A549 (cell line): ENCODE results near the gene CST4. TPM values are rescaled to one million over a fixed set of nuclear protein-coding genes. Genes with fewer than 3 reads are reported as not detected.

ENCODE experiments used
- ATAC-seq, 2 experiments: fragments of 200-7000 bp in 1 of 2; fragments of >200 bp in 1 of 2; cut with Nextera tagmentation in 1 of 2; cut with Tn5 transposase in 1 of 2; 3 replicates each; pipeline versions ENCODE4 v1.8.0 to v1.9.1; 2018 to 2020; ENCODE audit warnings: mild to moderate bottlenecking in 1 of 2, moderate library complexity in 1 of 2
- CTCF ChIA-PET: fragments of 300-600 bp; sonication (Branson Sonifier 250); formaldehyde crosslinking; extraction: SDS; loops from one replicate; lab custom pipeline; 2021; ENCODE audit warnings: antibody characterized with exemption, inconsistent platforms; lab: Yijun Ruan, JAX
- POLR2A ChIA-PET: fragments of 350-600 bp; formaldehyde crosslinking; extraction: SDS; loops from one replicate; lab custom pipeline; 2021; ENCODE audit warnings: antibody characterized with exemption, inconsistent platforms; lab: Yijun Ruan, JAX
- DNase-seq, 2 experiments: peaks; one replicate each; pipeline versions ENCODE4 v3.0.0 to v3.0.0-alpha.2; 2011 to 2016; ENCODE audit warnings: low read depth in 1 of 2, low spot score in 1 of 2
- FAIRE-seq: peaks from 2 replicates; lab custom pipeline; 2011; peaks lifted over from hg19 to GRCh38; lab: Jason Lieb, UNC
- H3K27ac ChIP-seq, 2 experiments: fragments of >200 bp; sonication (Bioruptor Twin); formaldehyde crosslinking; 3 replicates each; pipeline ENCODE4 v1.5.1; 2016 to 2017
- H3K4me1 ChIP-seq: fragments of >200 bp; sonication (Bioruptor Twin); formaldehyde crosslinking; 3 replicates; pipeline ENCODE4 v1.6.1; 2016
- H3K4me2 ChIP-seq: fragments of >200 bp; sonication (Bioruptor Twin); formaldehyde crosslinking; 3 replicates; pipeline ENCODE4 v1.6.1; 2016
- H3K4me3 ChIP-seq: fragments of >200 bp; sonication (Bioruptor Twin); formaldehyde crosslinking; 3 replicates; pipeline ENCODE4 v1.5.1; 2016
- H3K9me3 ChIP-seq: fragments of >200 bp; sonication (Bioruptor Twin); formaldehyde crosslinking; 3 replicates; pipeline ENCODE4 v1.6.1; 2016
- BHLHE40 ChIP-seq: IDR thresholded peaks from 2 replicates; pipeline ENCODE4 v1.6.1; 2012; ENCODE audit warnings: low read depth, low read length, inconsistent platforms
- CHD2 ChIP-seq: fragments of 150-350 bp; IDR thresholded peaks from 2 replicates; pipeline ENCODE4 v1.6.1; 2014; ENCODE audit warnings: low read length; ENCODE audit not compliant: partially characterized antibody
- CHD4 ChIP-seq: fragments of 200-600 bp; sonication (generic); IDR thresholded peaks from 2 replicates; pipeline ENCODE4 v1.6.1; 2016; ENCODE audit warnings: antibody characterized with exemption, mild to moderate bottlenecking, borderline replicate concordance
- EHMT2 ChIP-seq: fragments of 200-600 bp; sonication (generic); IDR thresholded peaks from 2 replicates; pipeline ENCODE4 v1.6.1; 2016; ENCODE audit warnings: antibody characterized with exemption, low read depth, mild to moderate bottlenecking, moderate library complexity
- ESRRA ChIP-seq: fragments of 150-350 bp; IDR thresholded peaks from 2 replicates; pipeline ENCODE4 v1.6.1; 2014; ENCODE audit warnings: mild to moderate bottlenecking, low read length, borderline replicate concordance
- FOSL2 ChIP-seq, 2 experiments: fragments of 450-650 bp in 1 of 2; fragments of >200 bp in 1 of 2; sonication (Bioruptor Twin) in 1 of 2; formaldehyde crosslinking; IDR thresholded peaks; 2 replicates each; pipeline versions ENCODE4 v1.5.0 to v1.6.1; 2016 to 2020; ENCODE audit warnings: mild to moderate bottlenecking in 1 of 2, moderate library complexity in 1 of 2
- FOXS1 ChIP-seq: fragments of 250-450 bp; sonication (Bioruptor Pico); IDR thresholded peaks from 2 replicates; pipeline ENCODE4 v1.5.0; 2020; ENCODE audit warnings: mild to moderate bottlenecking, moderate library complexity
- HOXA7 ChIP-seq: fragments of 250-450 bp; sonication (Bioruptor Pico); IDR thresholded peaks from 2 replicates; pipeline ENCODE4 v1.5.0; 2020; ENCODE audit warnings: mild to moderate bottlenecking, moderate library complexity
- HOXB5 ChIP-seq: fragments of 250-450 bp; sonication (Bioruptor Pico); IDR thresholded peaks from 2 replicates; pipeline ENCODE4 v1.5.0; 2020; ENCODE audit warnings: mild to moderate bottlenecking, moderate library complexity
- JUN ChIP-seq, 2 experiments: fragments of >200 bp; sonication (Bioruptor Twin); formaldehyde crosslinking; IDR thresholded peaks; 2 replicates in 1 of 2; 3 replicates in 1 of 2; pipeline ENCODE4 v1.6.1; 2016 to 2017
- JUNB ChIP-seq: fragments of >200 bp; sonication (Bioruptor Twin); formaldehyde crosslinking; IDR thresholded peaks from 2 replicates; pipeline ENCODE4 v1.6.1; 2016
- KDM1A ChIP-seq: fragments of 200-600 bp; sonication (generic); IDR thresholded peaks from 2 replicates; pipeline ENCODE4 v1.6.1; 2016; ENCODE audit warnings: low read depth, mild to moderate bottlenecking
- KDM5A ChIP-seq: fragments of 200-600 bp; sonication (generic); IDR thresholded peaks from 2 replicates; pipeline ENCODE4 v1.6.1; 2016; ENCODE audit warnings: antibody characterized with exemption, mild to moderate bottlenecking
- NR3C1 ChIP-seq: fragments of >200 bp; sonication (Bioruptor Twin); formaldehyde crosslinking; IDR thresholded peaks from 3 replicates; pipeline ENCODE4 v1.6.1; 2017
- PHF8 ChIP-seq: fragments of 200-600 bp; sonication (generic); IDR thresholded peaks from 2 replicates; pipeline ENCODE4 v1.6.1; 2016; ENCODE audit warnings: low read depth, mild to moderate bottlenecking, antibody characterized with exemption, moderate library complexity, borderline replicate concordance
- RARB ChIP-seq: fragments of 250-450 bp; sonication (Bioruptor Pico); IDR thresholded peaks from 2 replicates; pipeline ENCODE4 v1.8.0; 2021; ENCODE audit warnings: mild to moderate bottlenecking, moderate library complexity
- RCOR1 ChIP-seq: fragments of 150-350 bp; IDR thresholded peaks from 2 replicates; pipeline ENCODE4 v1.6.1; 2014; ENCODE audit warnings: antibody characterized with exemption, low read length, low read depth
- RFX5 ChIP-seq: fragments of 450-650 bp; IDR thresholded peaks from 2 replicates; pipeline ENCODE4 v1.7.1; 2014; ENCODE audit warnings: antibody characterized with exemption, mild to moderate bottlenecking, moderate library complexity
- SREBF2 ChIP-seq: fragments of 450-650 bp; IDR thresholded peaks from 2 replicates; pipeline ENCODE4 v1.6.1; 2014; ENCODE audit warnings: mild to moderate bottlenecking, moderate library complexity
- ZC3H11A ChIP-seq: fragments of 450-650 bp; IDR thresholded peaks from 2 replicates; pipeline ENCODE4 v1.6.1; 2014; ENCODE audit warnings: antibody characterized with exemption, mild to moderate bottlenecking
- ZFP36 ChIP-seq: fragments of 450-650 bp; IDR thresholded peaks from 2 replicates; pipeline ENCODE4 v1.6.1; 2014; ENCODE audit warnings: borderline replicate concordance; ENCODE audit not compliant: partially characterized antibody
- WGBS: methylation state at CpG from one replicate; pipeline ENCODE4 v1.1.6; 2017; ENCODE audit errors: missing lambda C conversion rate; 5-methylcytosine and 5-hydroxymethylcytosine counted together
- polyA plus RNA-seq, 4 experiments: library from polyadenylated mRNA; depleted of rRNA in 3 of 4; stranded (reverse); fragments of >200 nt; fragmentation: RNase III in 1 of 4; extraction: RNeasy Plus Mini Kit Qiagen cat#74134 plus additional on column Dnase treatment in 1 of 4; gene quantifications; 2 replicates in 3 of 4; 3 replicates in 1 of 4; pipeline ENCODE4 v1.2.3, GENCODE V29; 2011 to 2017
- TF ChIP-seq, protein P1 (sequence below): IDR thresholded peaks from 2 replicates; pipeline ENCODE4 v1.6.1; 2012
- TF ChIP-seq, protein P2 (sequence below): fragments of >200 bp; sonication (Bioruptor Twin); formaldehyde crosslinking; IDR thresholded peaks from 3 replicates; pipeline ENCODE4 v1.5.1; 2016
- TF ChIP-seq, protein P3 (sequence below): fragments of 250-450 bp; sonication (Bioruptor Pico); IDR thresholded peaks from 2 replicates; pipeline ENCODE4 v1.5.0; 2020; ENCODE audit warnings: low read depth, mild to moderate bottlenecking, moderate library complexity
- TF ChIP-seq, protein P4 (sequence below): fragments of 150-350 bp; IDR thresholded peaks from 2 replicates; pipeline ENCODE4 v1.6.1; 2014; ENCODE audit warnings: low read depth, mild to moderate bottlenecking, low read length

Gene CST4
- polyA plus RNA-seq, 2 of the 4 experiments (the other 2 are of a cell fraction) = not detected

DNA sequence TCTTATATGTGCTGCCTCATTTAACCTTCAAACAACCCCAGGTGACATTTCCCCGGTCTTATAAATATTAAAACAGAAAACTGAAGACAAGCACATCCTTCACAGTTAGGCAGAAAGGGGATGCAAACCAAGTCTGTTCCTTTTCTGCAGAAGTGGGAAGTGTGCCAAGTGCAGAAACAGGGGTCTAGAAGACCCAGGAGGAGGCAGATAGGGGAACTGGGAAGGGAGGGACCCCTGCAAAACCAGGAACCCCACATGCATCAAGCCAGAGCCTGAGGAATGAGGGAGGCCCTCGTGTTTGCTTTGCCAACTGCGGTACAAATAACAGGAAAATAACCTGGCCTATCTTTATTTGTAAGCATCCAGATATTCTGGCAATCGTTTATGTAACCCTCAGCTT is 34.1 kb downstream of the CST4 start:
- H3K4me3 ChIP-seq = no peak overlapping the region
- DNase-seq (no peak), ATAC-seq (no peak)
- no peak overlapping the region for H3K4me2 ChIP-seq
- H3K27ac ChIP-seq = no peak overlapping the region
- H3K4me1 ChIP-seq = peaks cover 10% of the 10 kb centered on the region; the same call in 2 of the 3 replicates
- TF ChIP-seq BHLHE40 = no peak
- no peak for TF ChIP-seq KDM1A
- no peak for TF ChIP-seq ESRRA
- no peak for TF ChIP-seq PHF8
- no peak for TF ChIP-seq JUNB
- TF ChIP-seq FOSL2 (IDR thresholded peaks at IDR 0.05) = no peak
- TF ChIP-seq FOSL2 (CRISPR knock-in tag; IDR thresholded peaks at IDR 0.05) = no peak
- no peak for TF ChIP-seq NR3C1
- TF ChIP-seq, protein P1, sequence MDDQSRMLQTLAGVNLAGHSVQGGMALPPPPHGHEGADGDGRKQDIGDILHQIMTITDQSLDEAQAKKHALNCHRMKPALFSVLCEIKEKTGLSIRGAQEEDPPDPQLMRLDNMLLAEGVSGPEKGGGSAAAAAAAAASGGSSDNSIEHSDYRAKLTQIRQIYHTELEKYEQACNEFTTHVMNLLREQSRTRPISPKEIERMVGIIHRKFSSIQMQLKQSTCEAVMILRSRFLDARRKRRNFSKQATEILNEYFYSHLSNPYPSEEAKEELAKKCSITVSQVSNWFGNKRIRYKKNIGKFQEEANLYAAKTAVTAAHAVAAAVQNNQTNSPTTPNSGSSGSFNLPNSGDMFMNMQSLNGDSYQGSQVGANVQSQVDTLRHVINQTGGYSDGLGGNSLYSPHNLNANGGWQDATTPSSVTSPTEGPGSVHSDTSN = no peak
- TF ChIP-seq, all 56 proteins: peak for 0
- 54% methylated on average over 4 of the region's 4 CpGs for WGBS
- POLR2A ChIA-PET = no interaction called here
- CTCF ChIA-PET = interaction anchor here (1.2 to 6.5 kb wide), 3 partner anchors 8 to 213 kb away, joined by 3 to 41 read pairs (median 3); no protein-coding TSS in a partner anchor
- no peaks in the 10 kb centered on the region for H3K9me3 ChIP-seq
- FAIRE-seq = no peak

DNA sequence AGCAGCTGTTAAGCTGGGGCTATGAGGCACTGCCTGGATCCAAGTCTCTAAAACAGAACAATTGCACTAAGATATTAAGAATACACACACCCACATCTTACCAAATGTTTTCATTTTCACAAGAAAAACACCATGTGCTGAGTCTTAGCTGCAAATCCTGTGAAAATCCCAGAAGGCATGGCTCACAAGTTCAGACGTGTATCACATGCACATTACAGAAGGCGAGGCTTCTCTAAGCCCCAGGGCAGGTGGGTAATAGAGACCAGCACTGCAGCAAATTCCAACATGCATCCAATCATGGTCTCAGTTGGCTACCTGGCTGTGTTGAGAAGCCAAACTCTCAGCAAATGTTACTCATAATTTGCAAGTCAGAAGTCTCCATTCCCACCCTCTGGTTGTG is 34.8 kb downstream of the CST4 start:
- Histone ChIP-seq H3K27ac (no peak overlapping the region), H3K4me1 (peaks cover 6% of the 10 kb centered on the region; the same call in 1 of the 3 replicates), H3K9me3 (no peaks in the 10 kb centered on the region)
- FAIRE-seq = no peak
- TF ChIP-seq JUN (IDR thresholded peaks at IDR 0.05) (no peak), CHD4 (no peak), HOXB5 (CRISPR knock-in tag) (no peak), HOXA7 (CRISPR knock-in tag) (no peak), EHMT2 (no peak), RCOR1 (no peak), RARB (CRISPR knock-in tag) (no peak), JUNB (no peak), CHD2 (no peak), SREBF2 (no peak), RFX5 (no peak), ZC3H11A (no peak), BHLHE40 (no peak), KDM5A (no peak), NR3C1 (no peak), ZFP36 (no peak), FOXS1 (CRISPR knock-in tag) (no peak)
- TF ChIP-seq, protein P2, sequence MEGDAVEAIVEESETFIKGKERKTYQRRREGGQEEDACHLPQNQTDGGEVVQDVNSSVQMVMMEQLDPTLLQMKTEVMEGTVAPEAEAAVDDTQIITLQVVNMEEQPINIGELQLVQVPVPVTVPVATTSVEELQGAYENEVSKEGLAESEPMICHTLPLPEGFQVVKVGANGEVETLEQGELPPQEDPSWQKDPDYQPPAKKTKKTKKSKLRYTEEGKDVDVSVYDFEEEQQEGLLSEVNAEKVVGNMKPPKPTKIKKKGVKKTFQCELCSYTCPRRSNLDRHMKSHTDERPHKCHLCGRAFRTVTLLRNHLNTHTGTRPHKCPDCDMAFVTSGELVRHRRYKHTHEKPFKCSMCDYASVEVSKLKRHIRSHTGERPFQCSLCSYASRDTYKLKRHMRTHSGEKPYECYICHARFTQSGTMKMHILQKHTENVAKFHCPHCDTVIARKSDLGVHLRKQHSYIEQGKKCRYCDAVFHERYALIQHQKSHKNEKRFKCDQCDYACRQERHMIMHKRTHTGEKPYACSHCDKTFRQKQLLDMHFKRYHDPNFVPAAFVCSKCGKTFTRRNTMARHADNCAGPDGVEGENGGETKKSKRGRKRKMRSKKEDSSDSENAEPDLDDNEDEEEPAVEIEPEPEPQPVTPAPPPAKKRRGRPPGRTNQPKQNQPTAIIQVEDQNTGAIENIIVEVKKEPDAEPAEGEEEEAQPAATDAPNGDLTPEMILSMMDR = no peak
- TF ChIP-seq, protein P3, sequence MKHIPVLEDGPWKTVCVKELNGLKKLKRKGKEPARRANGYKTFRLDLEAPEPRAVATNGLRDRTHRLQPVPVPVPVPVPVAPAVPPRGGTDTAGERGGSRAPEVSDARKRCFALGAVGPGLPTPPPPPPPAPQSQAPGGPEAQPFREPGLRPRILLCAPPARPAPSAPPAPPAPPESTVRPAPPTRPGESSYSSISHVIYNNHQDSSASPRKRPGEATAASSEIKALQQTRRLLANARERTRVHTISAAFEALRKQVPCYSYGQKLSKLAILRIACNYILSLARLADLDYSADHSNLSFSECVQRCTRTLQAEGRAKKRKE (CRISPR knock-in tag) = no peak
- TF ChIP-seq, protein P4, sequence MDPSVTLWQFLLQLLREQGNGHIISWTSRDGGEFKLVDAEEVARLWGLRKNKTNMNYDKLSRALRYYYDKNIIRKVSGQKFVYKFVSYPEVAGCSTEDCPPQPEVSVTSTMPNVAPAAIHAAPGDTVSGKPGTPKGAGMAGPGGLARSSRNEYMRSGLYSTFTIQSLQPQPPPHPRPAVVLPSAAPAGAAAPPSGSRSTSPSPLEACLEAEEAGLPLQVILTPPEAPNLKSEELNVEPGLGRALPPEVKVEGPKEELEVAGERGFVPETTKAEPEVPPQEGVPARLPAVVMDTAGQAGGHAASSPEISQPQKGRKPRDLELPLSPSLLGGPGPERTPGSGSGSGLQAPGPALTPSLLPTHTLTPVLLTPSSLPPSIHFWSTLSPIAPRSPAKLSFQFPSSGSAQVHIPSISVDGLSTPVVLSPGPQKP = no peak
- TF ChIP-seq, all 56 proteins: peak for 0
- DNase-seq (no peak), ATAC-seq (no peak)
- H3K4me3 ChIP-seq = no peak overlapping the region
- no peak overlapping the region for H3K4me2 ChIP-seq
- WGBS = 58% methylated on average over 2 of the region's 2 CpGs
- POLR2A ChIA-PET = no interaction called here
- CTCF ChIA-PET = interaction anchor here (1.3 to 6.5 kb wide), 2 partner anchors 9 to 14 kb away, joined by 3 to 41 read pairs; no protein-coding TSS in a partner anchor
